ENCODE data around the gene ALOX15B.

DNA sequence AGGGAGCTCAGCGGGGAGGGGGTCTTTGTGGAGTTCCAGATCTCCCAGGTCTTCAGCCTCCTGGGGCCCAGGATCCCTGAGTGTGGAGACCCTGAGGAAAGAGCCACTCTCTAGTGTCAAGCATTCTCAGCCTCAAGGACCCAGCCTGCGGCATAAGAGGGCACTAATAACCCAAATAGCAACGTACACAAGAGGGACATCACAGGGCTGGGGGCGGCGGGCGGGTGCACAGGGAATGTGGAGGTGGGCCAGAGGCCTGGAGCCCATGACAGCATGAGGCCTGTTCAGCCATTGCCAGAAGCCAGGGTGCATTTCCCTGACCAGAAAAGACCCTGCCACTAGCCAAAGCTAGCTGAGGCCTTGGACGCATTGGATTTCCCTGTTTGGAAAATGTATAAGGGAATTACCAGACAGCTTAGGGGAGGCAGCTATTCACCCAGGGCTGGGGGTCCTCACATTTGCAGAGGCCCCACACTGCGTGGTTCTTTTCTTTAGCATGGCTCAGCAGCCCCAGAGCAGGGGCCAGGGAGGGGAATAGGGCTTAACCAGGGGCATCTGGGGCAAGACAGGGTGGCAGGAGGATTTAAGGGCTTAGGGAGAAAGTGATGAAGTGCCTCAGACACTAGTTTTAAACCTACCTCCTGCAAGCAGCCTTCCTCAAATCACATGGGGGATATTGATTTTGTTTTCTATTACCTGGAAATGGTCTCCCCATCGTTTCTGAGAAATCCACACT lies 13.5 kb upstream of the ALOX15B start:
- TF ChIP-seq EHMT2 (IDR thresholded peaks at IDR 0.05) = no peak
- TF ChIP-seq POLR2AphosphoS5 (IDR thresholded peaks at IDR 0.05; ENCODE audit: control insufficient read depth, insufficient read depth, low read depth, low read length) = no peak
- TF ChIP-seq CAMTA2 (CRISPR knock-in tag; conservative IDR thresholded peaks at IDR 0.05) = no peak
- no peak for TF ChIP-seq KLF16 (IDR thresholded peaks at IDR 0.05)
- no peak for TF ChIP-seq MTA2 (IDR thresholded peaks at IDR 0.05; ENCODE audit: low read depth)
- no peak for TF ChIP-seq MED1 (CRISPR knock-in tag; IDR thresholded peaks at IDR 0.05; ENCODE audit: borderline replicate concordance)
- TF ChIP-seq ZNF785 (CRISPR knock-in tag; IDR thresholded peaks at IDR 0.05) = no peak
- no peak for TF ChIP-seq POLR2AphosphoS2 (IDR thresholded peaks at IDR 0.05; ENCODE audit: low read length)
- no peak for TF ChIP-seq ZC3H8 (IDR thresholded peaks at IDR 0.05)
- TF ChIP-seq, protein P1, sequence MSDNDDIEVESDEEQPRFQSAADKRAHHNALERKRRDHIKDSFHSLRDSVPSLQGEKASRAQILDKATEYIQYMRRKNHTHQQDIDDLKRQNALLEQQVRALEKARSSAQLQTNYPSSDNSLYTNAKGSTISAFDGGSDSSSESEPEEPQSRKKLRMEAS (CRISPR knock-in tag; IDR thresholded peaks at IDR 0.05) = no peak
- TF ChIP-seq EP300 (IDR thresholded peaks at IDR 0.05; ENCODE audit: low read length) = no peak
- TF ChIP-seq GABPA (tag; conservative IDR thresholded peaks at IDR 0.05; ENCODE audit: low read depth) = no peak
- TF ChIP-seq TCF7L2 (IDR thresholded peaks at IDR 0.05; ENCODE audit: low read depth, low read length) = no peak
